ENCODE data around the gene RNF222. TPM values are rescaled to one million over a fixed set of nuclear protein-coding genes. Genes with fewer than 3 reads are reported as not detected.

The RNF222 gene
- total and polyA plus RNA-seq, 11 donors, result not detected

DNA sequence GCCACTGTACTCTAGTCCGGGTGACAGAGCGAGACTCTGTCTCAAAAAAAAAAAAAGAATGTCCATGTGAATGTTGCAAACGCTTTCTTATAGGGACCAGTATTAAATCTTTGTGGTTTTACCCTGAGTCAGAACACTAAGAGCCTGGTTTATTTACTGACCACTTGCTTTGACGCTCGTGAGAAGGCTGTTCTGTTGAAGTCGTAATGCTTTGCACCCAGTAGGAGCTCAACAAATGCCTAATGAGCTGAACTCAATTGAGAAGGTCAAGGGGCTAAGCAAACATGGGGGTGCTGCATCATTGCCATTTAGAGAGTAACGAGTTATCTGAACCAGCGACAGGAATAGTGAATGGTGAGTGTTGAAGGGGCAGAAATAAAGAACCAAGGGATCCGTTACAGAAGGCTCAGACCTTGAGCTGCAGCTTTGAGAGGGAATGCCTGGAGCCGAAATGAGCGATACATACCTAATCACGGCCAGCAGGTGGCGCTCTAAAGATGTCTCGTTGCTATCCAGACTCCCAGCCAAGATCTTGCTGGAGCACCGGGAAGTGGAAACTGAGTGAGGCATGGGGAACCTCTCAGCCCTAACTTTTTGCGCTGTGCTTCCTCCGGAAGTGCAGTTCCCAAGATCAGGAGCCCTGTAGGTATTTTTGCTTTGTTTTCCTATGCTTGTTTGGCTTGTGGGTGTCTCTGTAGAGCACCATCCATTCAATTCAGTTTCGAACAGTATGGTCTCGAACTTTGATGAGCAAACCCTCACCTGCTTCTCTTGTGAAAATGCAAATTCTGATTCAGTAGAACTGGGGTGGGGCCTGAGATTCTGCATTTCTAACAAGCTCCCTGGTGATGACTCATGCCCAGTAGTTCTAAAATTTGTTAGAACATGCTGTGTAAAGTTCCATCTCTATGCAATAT is 12.6 kb upstream of the RNF222 start:
- 26 to 29% (median 27%) methylated on average over 19 of the region's 19 CpGs for WGBS, 4 donors
- ATAC-seq, result peak; percentile 83 to 96 (median 94)
- intact Hi-C loops (cut with DNase I), result loop anchor here (1.0 to 10.0 kb wide), 16 partner anchors 57 to 485 kb away; partner anchors contain the start of gene CCDC42 (in 4 of the 10)

DNA sequence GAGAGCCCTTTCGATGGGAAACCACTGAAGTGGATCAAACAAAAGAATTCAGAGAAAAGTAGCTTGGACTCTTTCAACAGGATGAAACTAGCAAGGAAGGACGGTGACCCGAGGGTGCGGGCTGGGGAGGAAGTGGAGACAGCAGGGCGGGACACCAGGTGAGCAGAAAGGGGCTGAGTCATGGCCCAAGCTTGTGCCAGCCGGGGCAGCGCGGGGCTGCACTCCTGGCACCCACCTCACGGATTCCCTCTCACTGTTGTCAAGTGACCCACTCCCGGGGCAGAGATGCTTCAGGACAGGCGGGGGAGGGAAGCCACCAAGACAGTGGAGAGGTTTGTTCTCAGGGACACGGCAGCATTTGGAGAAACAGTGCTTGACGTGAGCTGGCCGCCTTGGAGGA is 10.7 kb upstream of the RNF222 start:
- H3K4me3 ChIP-seq, result no peak overlapping the region
- intact Hi-C loops (cut with DNase I), result loop anchor here in 1 of 10 donors (2.0 kb wide), 1 partner anchor 378 kb away; no protein-coding TSS in a partner anchor
- H3K36me3 ChIP-seq, result no peaks in the 10 kb centered on the region
- H3K9me3 ChIP-seq, result no peaks in the 10 kb centered on the region
- no peaks in the 10 kb centered on the region for H3K27me3 ChIP-seq
- ATAC-seq, result no peak
- TF ChIP-seq CTCF (IDR thresholded peaks at IDR 0.05), result no peak
- no peak for TF ChIP-seq POLR2A (IDR thresholded peaks at IDR 0.05)
- peaks cover 0 to 10% (median 2%) of the 10 kb centered on the region in 12 donors for H3K4me1 ChIP-seq
- DNase-seq, result no peak
- WGBS, 4 donors, result 56 to 70% (median 61%) methylated on average over 14 of the region's 14 CpGs
- H3K27ac ChIP-seq, result no peak overlapping the region

More for the DNA sequence above, 12.6 kb upstream of the RNF222 start:
- no peak overlapping the region for H3K4me3 ChIP-seq
- no peaks in the 10 kb centered on the region for H3K36me3 ChIP-seq
- peaks cover 0 to 10% (median 2%) of the 10 kb centered on the region in 12 donors for H3K4me1 ChIP-seq
- TF ChIP-seq POLR2A (IDR thresholded peaks at IDR 0.05), result no peak
- TF ChIP-seq CTCF (IDR thresholded peaks at IDR 0.05), result peak; percentile 85 to 93 (median 88)
- no peak overlapping the region for H3K27ac ChIP-seq
- DNase-seq, result peak; percentile 86 to 92 (median 88)
- H3K27me3 ChIP-seq, result no peaks in the 10 kb centered on the region
- no peaks in the 10 kb centered on the region for H3K9me3 ChIP-seq

DNA sequence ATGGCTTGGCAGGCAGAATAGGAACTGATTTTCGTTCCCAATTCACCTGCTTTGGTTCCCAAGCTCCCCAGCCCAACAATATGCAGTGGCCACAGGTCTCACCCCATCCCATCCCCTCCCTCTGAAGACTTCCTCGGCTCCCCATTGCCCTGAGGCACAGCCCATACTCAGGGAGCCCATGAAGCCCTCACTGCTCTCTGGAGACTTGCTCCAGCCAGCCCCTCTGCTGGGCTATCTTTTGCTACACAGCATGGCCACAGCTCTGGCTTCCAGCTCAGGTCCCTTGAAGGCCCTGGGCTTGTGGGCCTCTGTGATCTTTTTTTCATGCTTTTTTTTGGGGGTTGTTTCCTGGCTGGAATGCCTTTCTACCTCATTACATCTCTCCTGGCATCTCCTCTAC is 8.5 kb upstream of the RNF222 start:
- H3K4me1 ChIP-seq, result peaks cover 0 to 10% (median 2%) of the 10 kb centered on the region in 12 donors
- DNase-seq, result no peak
- intact Hi-C loops (cut with DNase I), result no loop called here
- no peak overlapping the region for H3K27ac ChIP-seq
- TF ChIP-seq CTCF (IDR thresholded peaks at IDR 0.05), result no peak
- H3K27me3 ChIP-seq, result no peaks in the 10 kb centered on the region
- ATAC-seq, result no peak
- H3K9me3 ChIP-seq, result no peaks in the 10 kb centered on the region
- H3K36me3 ChIP-seq, result no peaks in the 10 kb centered on the region
- WGBS, 4 donors, result 70 to 83% (median 78%) methylated on average over 2 of the region's 2 CpGs
- H3K4me3 ChIP-seq, result no peak overlapping the region

DNA sequence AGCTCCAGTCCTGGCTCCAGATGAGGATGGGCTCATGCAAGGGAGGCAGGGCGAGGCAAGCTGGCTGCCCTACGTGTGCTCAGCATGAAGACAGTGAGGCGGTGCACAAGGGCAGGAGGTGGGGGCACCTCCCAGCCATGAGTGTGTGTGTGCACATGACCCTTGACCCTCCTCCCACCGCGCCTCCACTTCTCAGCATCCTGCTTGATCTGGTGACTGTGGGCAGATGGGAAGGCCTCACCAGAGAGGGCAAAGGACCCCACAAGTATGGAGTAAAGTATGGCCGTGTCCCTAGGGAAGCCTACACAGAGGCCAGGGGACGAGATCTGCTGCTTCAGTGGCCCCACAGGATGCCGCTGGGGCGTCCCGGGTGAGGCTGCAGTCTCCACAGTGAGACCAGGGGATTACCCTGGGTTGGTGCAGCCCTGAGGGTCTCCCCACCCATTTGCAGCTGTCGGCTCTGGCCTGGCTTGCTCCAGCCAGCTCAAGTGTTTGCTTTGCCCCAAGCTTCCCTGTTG is 7.9 kb upstream of the RNF222 start:
- Histone ChIP-seq H3K4me1 (peaks cover 0 to 7% (median 1%) of the 10 kb centered on the region in 12 donors), H3K4me3 (no peak overlapping the region), H3K27ac (no peak overlapping the region), H3K9me3 (no peaks in the 10 kb centered on the region), H3K36me3 (no peaks in the 10 kb centered on the region), H3K27me3 (no peaks in the 10 kb centered on the region)
- intact Hi-C loops (cut with DNase I), result no loop called here
- TF ChIP-seq POLR2A (IDR thresholded peaks at IDR 0.05) (no peak), CTCF (IDR thresholded peaks at IDR 0.05) (no peak)
- ATAC-seq, result no peak
- WGBS, 4 donors, result 84 to 90% (median 89%) methylated on average over 7 to 11 of the region's 11 CpGs
- no peak for DNase-seq
